ENCODE measurements around the gene ITGAD. TPM values are rescaled to one million over a fixed set of nuclear protein-coding genes. Genes with fewer than 3 reads are reported as not detected.
A peak's percentile ranks its signal among the peaks of the same experiment; 100 is the strongest.

The ITGAD gene
- total RNA-seq, 1 donor from 2014 or later: not detected

GRCh38 chr16:31459687-31460581, 66.8 kb downstream of the ITGAD start:
- peak; percentile 100 for DNase-seq

GRCh38 chr16:31460582-31461002, 67.5 kb downstream of the ITGAD start:
- DNase-seq: no peak
- Mint-ChIP-seq H3K9me3 (ENCODE audit: unreplicated experiment) (peaks cover 16% of the 10 kb centered on the region), H3K27ac (ENCODE audit: unreplicated experiment) (peak overlapping the region; percentile 98), H3K36me3 (ENCODE audit: unreplicated experiment) (no peaks in the 10 kb centered on the region), H3K4me1 (ENCODE audit: low read depth, unreplicated experiment) (peaks cover 10% of the 10 kb centered on the region), H3K4me3 (ENCODE audit: unreplicated experiment) (peak overlapping the region; percentile 90), H3K27me3 (ENCODE audit: unreplicated experiment) (peaks cover 8% of the 10 kb centered on the region)
- TF ChIP-seq CTCF (IDR thresholded peaks at IDR 0.05; ENCODE audit: partially characterized antibody, unreplicated experiment): peak; percentile 78

More at GRCh38 chr16:31459687-31460581, 66.8 kb downstream of the ITGAD start:
- Mint-ChIP-seq H3K9me3 (ENCODE audit: unreplicated experiment) (peaks cover 16% of the 10 kb centered on the region), H3K4me1 (ENCODE audit: low read depth, unreplicated experiment) (peaks cover 16% of the 10 kb centered on the region), H3K27ac (ENCODE audit: unreplicated experiment) (peak overlapping the region; percentile 98), H3K36me3 (ENCODE audit: unreplicated experiment) (no peaks in the 10 kb centered on the region), H3K27me3 (ENCODE audit: unreplicated experiment) (peaks cover 6% of the 10 kb centered on the region), H3K4me3 (ENCODE audit: unreplicated experiment) (peak overlapping the region; percentile 90)
- TF ChIP-seq CTCF (IDR thresholded peaks at IDR 0.05; ENCODE audit: partially characterized antibody, unreplicated experiment): no peak

GRCh38 chr16:31461201-31461920, 68.2 kb downstream of the ITGAD start:
- Mint-ChIP-seq H3K36me3 (ENCODE audit: unreplicated experiment) (no peaks in the 10 kb centered on the region), H3K4me1 (ENCODE audit: low read depth, unreplicated experiment) (peaks cover 5% of the 10 kb centered on the region), H3K9me3 (ENCODE audit: unreplicated experiment) (peaks cover 16% of the 10 kb centered on the region), H3K4me3 (ENCODE audit: unreplicated experiment) (peak overlapping the region; percentile 70), H3K27me3 (ENCODE audit: unreplicated experiment) (peaks cover 8% of the 10 kb centered on the region), H3K27ac (ENCODE audit: unreplicated experiment) (peak overlapping the region; percentile 93)
- no peak for DNase-seq
- TF ChIP-seq CTCF (IDR thresholded peaks at IDR 0.05; ENCODE audit: partially characterized antibody, unreplicated experiment): no peak

GRCh38 chr16:31461921-31462804, 69.0 kb downstream of the ITGAD start:
- no peak for TF ChIP-seq CTCF (IDR thresholded peaks at IDR 0.05; ENCODE audit: partially characterized antibody, unreplicated experiment)
- H3K4me3 Mint-ChIP-seq (ENCODE audit: unreplicated experiment): no peak overlapping the region
- H3K27ac Mint-ChIP-seq (ENCODE audit: unreplicated experiment): no peak overlapping the region
- peaks cover 5% of the 10 kb centered on the region for H3K4me1 Mint-ChIP-seq (ENCODE audit: low read depth, unreplicated experiment)
- H3K9me3 Mint-ChIP-seq (ENCODE audit: unreplicated experiment): peaks cover 16% of the 10 kb centered on the region
- H3K36me3 Mint-ChIP-seq (ENCODE audit: unreplicated experiment): no peaks in the 10 kb centered on the region
- peaks cover 8% of the 10 kb centered on the region for H3K27me3 Mint-ChIP-seq (ENCODE audit: unreplicated experiment)
- no peak for DNase-seq

Data from glutamatergic neuron (in vitro differentiated cells).